GM12872 (cell line): ENCODE measurements around the gene NUMA1.

Source experiments
- TF ChIP-seq, protein P1 (sequence below): IDR thresholded peaks from 3 replicates; pipeline ENCODE4 v1.5.1; 2011; ENCODE audit warnings: low read depth, mild to moderate bottlenecking, low read length, moderate library complexity; ENCODE audit not compliant: insufficient read depth

NUMA1 gene

DNA sequence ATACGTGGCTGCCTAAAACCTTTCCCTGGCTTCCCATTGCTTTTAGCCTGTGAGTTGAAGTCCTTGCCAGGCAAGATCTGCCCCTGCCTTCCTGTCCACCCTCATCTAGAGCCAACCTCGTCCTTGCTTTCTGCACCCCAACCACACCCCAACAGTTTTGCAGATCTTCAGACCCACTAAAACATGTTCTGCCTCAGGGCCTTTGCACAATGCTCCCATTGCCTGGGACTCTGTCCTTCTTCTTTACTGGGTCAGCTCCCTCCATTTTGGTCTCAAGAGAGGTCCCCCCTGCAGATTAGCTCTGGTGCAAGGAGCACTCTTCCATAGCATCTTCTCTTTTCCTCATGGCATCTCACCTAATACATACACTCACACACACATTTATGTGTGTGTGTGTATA lies 40.6 kb upstream of the NUMA1 start:
- TF ChIP-seq, protein P1, sequence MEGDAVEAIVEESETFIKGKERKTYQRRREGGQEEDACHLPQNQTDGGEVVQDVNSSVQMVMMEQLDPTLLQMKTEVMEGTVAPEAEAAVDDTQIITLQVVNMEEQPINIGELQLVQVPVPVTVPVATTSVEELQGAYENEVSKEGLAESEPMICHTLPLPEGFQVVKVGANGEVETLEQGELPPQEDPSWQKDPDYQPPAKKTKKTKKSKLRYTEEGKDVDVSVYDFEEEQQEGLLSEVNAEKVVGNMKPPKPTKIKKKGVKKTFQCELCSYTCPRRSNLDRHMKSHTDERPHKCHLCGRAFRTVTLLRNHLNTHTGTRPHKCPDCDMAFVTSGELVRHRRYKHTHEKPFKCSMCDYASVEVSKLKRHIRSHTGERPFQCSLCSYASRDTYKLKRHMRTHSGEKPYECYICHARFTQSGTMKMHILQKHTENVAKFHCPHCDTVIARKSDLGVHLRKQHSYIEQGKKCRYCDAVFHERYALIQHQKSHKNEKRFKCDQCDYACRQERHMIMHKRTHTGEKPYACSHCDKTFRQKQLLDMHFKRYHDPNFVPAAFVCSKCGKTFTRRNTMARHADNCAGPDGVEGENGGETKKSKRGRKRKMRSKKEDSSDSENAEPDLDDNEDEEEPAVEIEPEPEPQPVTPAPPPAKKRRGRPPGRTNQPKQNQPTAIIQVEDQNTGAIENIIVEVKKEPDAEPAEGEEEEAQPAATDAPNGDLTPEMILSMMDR, result no peak

GRCh38 chr11:72119198-72119597 lies 38.9 kb upstream of the NUMA1 start:
- TF ChIP-seq, protein P1, result no peak

DNA sequence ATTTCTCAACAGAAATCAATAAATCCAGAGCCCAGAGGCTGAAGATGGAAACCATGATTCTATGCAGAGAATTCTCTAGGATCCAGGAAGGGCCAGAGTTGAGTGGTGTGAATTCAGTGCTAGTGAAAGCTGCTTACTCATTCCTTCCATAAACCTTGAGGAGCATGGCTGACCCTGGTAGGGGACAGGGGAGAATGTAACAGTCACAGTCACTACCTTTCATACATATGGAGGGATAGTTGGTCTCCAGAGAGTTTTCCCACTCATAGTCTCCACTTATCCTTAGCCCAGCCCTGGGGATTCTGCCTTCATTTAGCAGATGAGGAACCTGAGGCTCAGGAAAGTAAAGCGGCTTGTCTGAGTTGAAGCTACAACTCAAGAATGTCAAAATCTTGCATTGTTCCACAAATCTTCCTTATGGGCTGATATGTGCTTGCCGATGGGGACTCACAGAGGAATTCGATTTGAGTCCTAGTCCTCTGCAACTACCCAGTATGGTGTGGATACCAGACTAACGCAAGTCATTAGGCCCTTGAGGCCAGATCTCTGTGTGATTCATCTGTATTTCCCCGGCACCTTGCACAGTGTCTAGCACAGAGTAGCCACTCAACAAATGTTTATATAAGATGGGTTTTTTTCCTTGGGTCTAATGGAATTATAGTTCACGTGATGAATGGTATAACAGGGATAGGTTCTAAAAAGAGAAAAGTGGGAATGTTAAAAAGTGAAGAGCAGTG lies 35.8 kb upstream of the NUMA1 start:
- TF ChIP-seq, protein P1, result no peak

GRCh38 chr11:72114570-72114969 lies 34.2 kb upstream of the NUMA1 start:
- TF ChIP-seq, protein P1, result no peak

DNA sequence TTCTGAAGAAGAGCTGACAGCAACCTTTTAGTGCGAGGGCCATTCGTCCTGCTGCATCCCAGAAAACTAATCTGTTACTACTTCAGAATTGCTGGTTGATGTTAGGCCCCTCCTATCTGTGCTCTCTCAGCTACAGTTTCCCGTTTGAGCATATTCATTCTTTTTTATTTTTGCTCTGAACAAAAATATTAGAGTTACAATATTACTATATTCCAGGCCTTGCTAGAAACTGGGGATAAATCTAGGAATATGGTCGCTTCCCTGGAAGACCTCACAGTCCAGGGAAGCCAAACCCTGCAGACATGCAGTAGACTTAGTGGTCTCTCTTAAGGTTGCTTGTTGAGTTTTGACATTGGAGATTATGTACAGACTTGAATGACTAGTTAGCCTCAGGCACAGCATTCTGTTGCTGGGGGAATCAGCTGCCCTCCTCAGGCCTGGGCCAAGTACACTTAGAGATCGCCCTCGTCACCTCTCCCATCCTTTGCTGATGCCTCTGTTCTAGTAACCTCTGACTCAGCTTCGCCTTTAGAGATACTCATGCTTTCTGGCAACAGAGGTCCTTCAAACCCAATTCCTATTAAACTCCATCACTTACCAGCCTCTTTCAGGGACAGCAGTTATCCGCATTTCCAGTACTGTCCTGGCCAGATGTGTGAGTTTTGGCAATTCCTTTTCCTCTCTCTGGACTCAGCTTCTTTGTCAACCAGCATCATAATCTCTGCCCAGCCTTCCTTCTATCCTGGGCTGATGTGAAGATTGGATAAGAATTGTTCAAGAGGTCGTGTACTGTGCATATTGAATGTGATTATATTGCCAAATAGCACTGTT lies 32.9 kb upstream of the NUMA1 start:
- TF ChIP-seq, protein P1, result no peak

- TF ChIP-seq, protein P1, result no peak
Measured at GRCh38 chr11:72112143-72112977, 32.0 kb upstream of the NUMA1 start, which contains the start of gene ANAPC15. TSS of gene ANAPC15 (minus strand) at chr11:72112695. CDS start at chr11:72111276, 1,419 bp downstream.
